ENCODE results near the gene TARS1.
"Not testable (repeated sequence)": the region's sequence is repeated elsewhere in the genome, so short reads cannot be mapped to it uniquely, and the experiment has no call there.

TARS1 gene

GRCh38 chr5:33489481-33490067 lies 48.8 kb downstream of the TARS1 start:
- DNase-seq = no peak

- DNase-seq = no peak
These were observed 49.4 kb downstream of the TARS1 start for GRCh38 chr5:33490071-33490665.

- DNase-seq = no peak
These were observed 51.2 kb downstream of the TARS1 start for GRCh38 chr5:33491941-33492340.

- no peak for DNase-seq
These were observed 53.7 kb downstream of the TARS1 start for GRCh38 chr5:33494466-33494865.

GRCh38 chr5:33501260-33501659 lies 60.5 kb downstream of the TARS1 start:
- no peak for DNase-seq

- no peak for DNase-seq
These were observed 61.1 kb downstream of the TARS1 start for GRCh38 chr5:33501899-33502298.

GRCh38 chr5:33504570-33504969 lies 63.8 kb downstream of the TARS1 start:
- DNase-seq = no peak

- DNase-seq = no peak
These were observed 66.7 kb downstream of the TARS1 start for GRCh38 chr5:33507426-33507825.

GRCh38 chr5:33509036-33509435 lies 68.3 kb downstream of the TARS1 start:
- no peak for DNase-seq

- no peak for DNase-seq
These were observed 72.9 kb downstream of the TARS1 start for GRCh38 chr5:33513462-33514185.

GRCh38 chr5:33515366-33515765 lies 74.6 kb downstream of the TARS1 start:
- not testable (repeated sequence) for DNase-seq

- no peak for DNase-seq
These were observed 75.7 kb downstream of the TARS1 start for GRCh38 chr5:33516421-33516820.
